Dendritic cell treated with granulocyte-macrophage colony-stimulating factor and Interleukin-4, amounts not matched to agents 40 ng/mL and 50 ng/mL, for 4 days (primary cell): Measurements from ENCODE around the gene SMIM32.

Experiments
- H3K27ac Mint-ChIP-seq: one replicate; pipeline ENCODE4 v1.8.0; 2022; ENCODE audit warnings: mild to moderate bottlenecking, mixed read lengths
- H3K27me3 Mint-ChIP-seq: one replicate; pipeline ENCODE4 v1.8.0; 2022; ENCODE audit warnings: mild to moderate bottlenecking, mixed read lengths
- H3K36me3 Mint-ChIP-seq: one replicate; pipeline ENCODE4 v1.8.0; 2022; ENCODE audit warnings: low read depth, mixed read lengths
- H3K4me1 Mint-ChIP-seq: one replicate; pipeline ENCODE4 v1.8.0; 2022; ENCODE audit warnings: low read depth, mixed read lengths
- H3K4me3 Mint-ChIP-seq: one replicate; pipeline ENCODE4 v1.8.0; 2022; ENCODE audit warnings: mild to moderate bottlenecking, moderate library complexity, mixed read lengths
- H3K9me3 Mint-ChIP-seq: one replicate; pipeline ENCODE4 v1.8.0; 2022; ENCODE audit warnings: mixed read lengths
- intact Hi-C: fragments of 100-400 bp; cut with micrococcal nuclease; formaldehyde crosslinking; loops from one replicate; pipeline ENCODE4 v1.15.0; 2022

Gene SMIM32

DNA sequence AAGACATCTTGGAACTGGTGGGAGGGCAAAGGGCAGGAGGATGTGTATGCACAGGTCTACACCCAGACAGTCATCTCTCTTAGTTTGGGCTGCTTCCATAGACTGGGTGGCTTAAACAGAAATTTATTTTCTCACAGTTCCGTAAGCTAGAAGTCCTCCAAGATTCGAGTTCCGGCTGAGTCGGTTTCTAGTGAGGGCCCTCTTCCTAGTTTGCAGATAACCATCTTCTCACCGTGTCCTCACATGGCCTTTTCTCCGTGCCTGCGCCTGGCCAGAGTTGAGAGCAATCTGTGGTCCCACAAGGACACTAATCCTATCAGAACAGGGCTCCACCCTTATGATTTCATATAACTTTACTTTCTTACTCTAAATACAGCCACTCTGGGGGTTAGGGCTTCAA, 4.1 kb downstream of the SMIM32 start:
- Mint-ChIP-seq H3K27ac (no peak overlapping the region), H3K9me3 (no peaks in the 10 kb centered on the region), H3K36me3 (peaks cover 28% of the 10 kb centered on the region), H3K4me3 (no peak overlapping the region), H3K4me1 (peaks cover 10% of the 10 kb centered on the region), H3K27me3 (peaks cover 46% of the 10 kb centered on the region)
- intact Hi-C loops: no loop called here

DNA sequence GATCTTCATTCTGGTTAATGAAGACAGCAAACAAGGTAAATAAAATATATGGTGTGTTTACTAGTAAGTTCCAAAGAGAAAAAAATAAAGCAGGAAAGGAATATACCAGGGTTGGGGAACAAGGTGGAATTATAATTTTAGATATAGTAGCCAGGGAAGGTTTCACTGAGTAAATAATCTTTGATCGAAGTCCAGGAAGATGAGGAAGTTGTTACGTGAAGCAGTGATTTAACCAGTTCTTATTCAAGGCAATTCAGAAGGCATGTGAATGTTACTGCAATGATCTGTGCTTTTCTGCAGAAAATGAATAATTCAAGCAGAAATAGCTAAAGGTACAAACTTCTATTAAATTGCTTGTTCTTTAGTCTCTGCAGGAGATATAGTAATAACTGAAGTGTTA, 6.2 kb downstream of the SMIM32 start:
- Mint-ChIP-seq H3K9me3 (no peaks in the 10 kb centered on the region), H3K36me3 (peaks cover 28% of the 10 kb centered on the region), H3K4me1 (peaks cover 6% of the 10 kb centered on the region), H3K4me3 (no peak overlapping the region), H3K27me3 (peaks cover 29% of the 10 kb centered on the region), H3K27ac (no peak overlapping the region)
- intact Hi-C loops: no loop called here

DNA sequence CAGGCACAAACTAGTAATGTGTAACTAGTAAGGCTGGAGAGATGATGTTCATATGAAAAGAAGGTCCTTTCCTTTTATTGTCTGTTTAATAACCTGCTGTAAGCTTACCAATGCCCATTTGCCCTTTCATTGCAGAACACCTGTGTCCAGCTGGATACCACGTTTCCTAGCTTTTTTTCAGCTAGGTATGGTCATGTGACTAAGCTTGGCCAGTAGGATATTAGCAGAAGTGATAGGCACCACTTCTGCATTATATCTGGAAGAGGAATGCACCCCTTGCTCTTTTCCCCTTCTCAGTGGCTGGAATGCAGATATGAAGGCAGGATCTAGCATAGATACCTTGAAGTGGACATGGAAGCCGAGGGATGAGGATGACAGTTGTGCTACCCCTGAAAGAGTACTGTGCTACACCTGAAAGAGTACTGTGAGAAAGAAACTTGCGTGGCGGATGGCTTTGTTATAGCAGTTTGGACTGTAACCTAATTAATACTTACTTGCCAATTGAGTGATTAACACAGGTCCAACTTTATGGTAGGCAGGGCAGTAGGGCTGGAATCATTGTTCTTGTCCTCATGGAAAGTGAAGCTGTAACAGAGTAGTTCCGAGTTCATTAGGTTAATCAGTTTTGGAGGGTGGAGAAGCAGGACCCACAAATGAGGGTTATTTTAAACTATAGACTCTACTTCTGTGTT, 6.8 kb downstream of the SMIM32 start:
- H3K4me3 Mint-ChIP-seq: no peak overlapping the region
- H3K36me3 Mint-ChIP-seq: peaks cover 28% of the 10 kb centered on the region
- no peak overlapping the region for H3K27ac Mint-ChIP-seq
- intact Hi-C loops: no loop called here
- no peaks in the 10 kb centered on the region for H3K4me1 Mint-ChIP-seq
- H3K9me3 Mint-ChIP-seq: no peaks in the 10 kb centered on the region
- H3K27me3 Mint-ChIP-seq: peaks cover 22% of the 10 kb centered on the region

DNA sequence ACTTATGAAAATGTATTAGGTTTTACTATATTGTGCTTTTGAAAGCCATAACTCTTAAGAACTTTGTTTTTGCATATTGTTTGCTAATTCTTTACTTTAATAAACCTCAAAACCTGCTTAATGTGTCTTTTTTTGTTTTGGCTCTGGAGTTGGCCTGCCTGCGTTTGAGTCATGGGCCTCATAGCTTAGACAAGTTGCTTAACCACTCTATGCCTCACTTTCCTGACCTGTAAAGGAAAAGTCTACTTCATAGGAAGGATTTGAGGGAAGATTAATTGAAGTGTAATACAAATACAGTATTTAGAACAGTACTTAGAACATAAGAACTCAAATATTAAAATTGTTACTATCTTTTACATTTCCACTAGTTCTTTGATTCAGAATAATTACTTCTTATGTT, 10.3 kb downstream of the SMIM32 start:
- Mint-ChIP-seq H3K27ac (no peak overlapping the region), H3K4me3 (no peak overlapping the region), H3K4me1 (no peaks in the 10 kb centered on the region), H3K27me3 (no peaks in the 10 kb centered on the region), H3K9me3 (no peaks in the 10 kb centered on the region), H3K36me3 (peaks cover 28% of the 10 kb centered on the region)
- intact Hi-C loops: no loop called here

DNA sequence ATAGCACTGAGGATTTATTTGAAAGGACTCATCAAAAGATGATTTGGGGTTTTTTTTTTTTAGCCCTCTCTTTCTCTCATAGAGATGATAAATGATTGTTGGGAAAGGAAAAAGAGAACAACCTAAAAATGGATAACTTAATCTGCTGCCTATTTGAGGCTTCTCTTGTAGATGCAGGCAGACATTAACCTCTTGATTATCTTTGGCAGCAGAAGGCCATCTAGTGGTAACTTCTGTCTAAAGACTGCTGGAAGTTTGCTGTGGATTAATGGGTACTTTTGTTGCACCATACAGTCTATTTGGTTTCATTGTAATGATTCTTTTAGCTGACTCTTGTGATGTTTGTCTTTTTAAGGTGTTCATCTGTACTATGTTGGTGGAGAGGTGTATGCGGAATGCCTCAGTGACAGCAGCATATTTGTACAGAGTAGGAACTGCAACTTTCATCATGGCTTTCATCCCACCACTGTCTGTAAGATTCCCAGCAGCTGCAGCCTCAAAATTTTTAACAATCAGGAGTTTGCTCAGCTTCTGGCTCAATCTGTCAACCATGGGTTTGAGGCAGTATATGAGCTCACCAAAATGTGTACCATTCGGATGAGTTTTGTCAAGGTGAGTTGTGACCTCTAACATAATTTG, 18.8 kb downstream of the SMIM32 start:
- Mint-ChIP-seq H3K27ac (no peak overlapping the region), H3K4me1 (peaks cover under 1% of the 10 kb centered on the region), H3K36me3 (peaks cover 73% of the 10 kb centered on the region), H3K9me3 (no peaks in the 10 kb centered on the region), H3K4me3 (no peak overlapping the region), H3K27me3 (no peaks in the 10 kb centered on the region)
- intact Hi-C loops: loop anchor here (5.0 kb wide), 2 partner anchors 232 to 287 kb away; no protein-coding TSS in a partner anchor

DNA sequence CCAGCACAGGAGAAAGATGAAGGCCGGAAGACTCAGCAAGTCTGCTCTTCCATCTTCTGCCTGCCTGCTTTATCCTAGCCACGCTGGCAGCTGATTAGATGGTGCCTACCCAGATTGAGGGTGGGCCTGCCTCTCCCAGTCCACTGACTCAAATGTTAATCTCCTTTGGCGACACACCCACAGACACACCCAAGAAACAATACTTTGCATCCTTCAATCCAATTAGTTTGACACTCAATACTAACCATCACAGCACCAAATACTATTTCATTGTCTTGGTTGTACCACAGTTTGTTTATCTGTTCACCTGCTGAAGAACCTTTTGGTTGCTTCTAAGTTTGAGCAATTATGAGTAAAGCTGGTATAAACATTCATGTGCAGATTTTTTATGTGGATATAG, 23.7 kb downstream of the SMIM32 start:
- H3K9me3 Mint-ChIP-seq: no peaks in the 10 kb centered on the region
- intact Hi-C loops: no loop called here
- H3K4me1 Mint-ChIP-seq: peaks cover 17% of the 10 kb centered on the region
- no peak overlapping the region for H3K27ac Mint-ChIP-seq
- no peaks in the 10 kb centered on the region for H3K27me3 Mint-ChIP-seq
- no peak overlapping the region for H3K4me3 Mint-ChIP-seq
- H3K36me3 Mint-ChIP-seq: peaks cover 71% of the 10 kb centered on the region

DNA sequence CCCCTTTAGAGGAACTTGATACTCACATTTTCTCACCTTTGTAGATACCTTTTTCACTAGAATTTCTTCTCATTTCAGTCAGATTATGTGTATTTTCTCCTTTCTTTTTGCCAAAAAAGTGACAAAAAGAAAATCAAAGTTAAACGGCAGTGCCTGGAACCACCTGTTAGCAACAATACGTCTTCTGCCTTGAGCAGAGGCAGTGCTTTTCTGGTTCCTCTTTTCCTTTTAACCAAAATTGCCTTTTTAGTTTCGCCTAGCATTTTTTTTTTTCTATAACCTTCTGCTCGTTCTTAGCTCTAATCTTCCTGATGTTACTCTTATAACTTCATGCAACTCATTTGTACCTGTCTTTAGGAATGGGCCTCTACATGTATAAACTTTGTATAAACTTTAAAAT, 26.1 kb downstream of the SMIM32 start:
- intact Hi-C loops: no loop called here
- H3K4me3 Mint-ChIP-seq: no peak overlapping the region
- H3K27me3 Mint-ChIP-seq: no peaks in the 10 kb centered on the region
- peaks cover 62% of the 10 kb centered on the region for H3K36me3 Mint-ChIP-seq
- peaks cover 17% of the 10 kb centered on the region for H3K4me1 Mint-ChIP-seq
- H3K27ac Mint-ChIP-seq: no peak overlapping the region
- H3K9me3 Mint-ChIP-seq: no peaks in the 10 kb centered on the region

DNA sequence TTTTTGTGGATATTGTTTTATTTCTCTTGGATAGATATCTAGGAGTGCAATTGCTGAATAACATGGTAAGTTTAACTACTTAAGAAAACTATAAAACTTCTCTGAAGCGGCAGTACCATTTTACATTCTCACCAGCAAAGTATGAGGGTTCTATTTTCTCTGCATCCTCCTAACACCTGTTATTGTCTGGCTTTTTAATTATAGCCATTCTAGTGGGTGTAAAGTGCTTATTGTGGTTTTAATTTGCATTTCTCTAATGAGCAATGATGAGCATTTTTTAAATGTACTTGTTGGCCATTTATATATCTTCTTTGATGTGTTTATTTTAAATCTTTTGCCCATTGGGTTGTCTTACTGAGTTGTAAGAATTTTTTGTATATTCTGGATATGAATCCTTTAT, 28.7 kb downstream of the SMIM32 start:
- Mint-ChIP-seq H3K27me3 (no peaks in the 10 kb centered on the region), H3K36me3 (peaks cover 61% of the 10 kb centered on the region), H3K27ac (no peak overlapping the region), H3K4me1 (peaks cover 17% of the 10 kb centered on the region), H3K9me3 (no peaks in the 10 kb centered on the region), H3K4me3 (no peak overlapping the region)
- intact Hi-C loops: no loop called here

DNA sequence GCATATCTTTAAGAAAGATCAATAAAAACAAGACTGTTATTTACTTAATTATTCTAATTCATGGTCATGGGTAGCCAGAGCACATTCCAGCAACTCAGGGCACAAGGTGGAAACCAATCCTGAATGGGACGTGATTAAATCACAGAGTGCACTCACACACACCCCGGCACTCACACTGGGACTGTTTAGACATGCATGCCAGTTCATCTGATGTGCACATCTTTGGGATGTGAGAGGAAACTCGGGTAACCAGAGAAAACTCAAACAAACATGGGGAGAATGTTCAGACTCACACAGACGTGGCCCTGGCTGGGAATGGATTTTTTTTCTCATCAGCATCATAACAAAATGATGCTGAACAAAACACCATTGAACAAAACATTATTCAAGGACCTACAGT, 31.0 kb downstream of the SMIM32 start:
- intact Hi-C loops: no loop called here
- H3K4me3 Mint-ChIP-seq: no peak overlapping the region

DNA sequence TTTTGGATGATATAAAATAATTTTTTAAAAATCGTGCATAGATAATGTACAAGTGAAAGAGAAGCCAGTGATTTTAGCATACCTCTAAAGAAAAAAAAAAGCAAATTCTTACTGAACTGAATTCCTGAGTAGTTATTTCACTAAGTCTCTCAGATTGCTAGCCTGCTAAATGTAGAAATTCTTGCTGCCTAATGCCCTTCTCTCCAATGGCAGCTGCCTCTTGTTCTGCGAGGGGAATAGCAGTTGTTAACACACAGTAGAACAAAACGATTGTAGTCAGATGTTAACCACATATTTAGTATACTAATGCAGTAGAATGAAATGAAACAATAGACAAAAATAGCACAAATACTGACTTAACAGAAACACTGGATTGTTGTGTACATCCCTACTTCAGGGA, 33.5 kb downstream of the SMIM32 start:
- Mint-ChIP-seq H3K4me1 (peaks cover 9% of the 10 kb centered on the region), H3K36me3 (peaks cover 69% of the 10 kb centered on the region)

More for the DNA sequence above, 31.0 kb downstream of the SMIM32 start:
- Mint-ChIP-seq H3K27me3 (no peaks in the 10 kb centered on the region), H3K36me3 (peaks cover 55% of the 10 kb centered on the region), H3K9me3 (no peaks in the 10 kb centered on the region), H3K27ac (no peak overlapping the region), H3K4me1 (peaks cover 11% of the 10 kb centered on the region)

DNA sequence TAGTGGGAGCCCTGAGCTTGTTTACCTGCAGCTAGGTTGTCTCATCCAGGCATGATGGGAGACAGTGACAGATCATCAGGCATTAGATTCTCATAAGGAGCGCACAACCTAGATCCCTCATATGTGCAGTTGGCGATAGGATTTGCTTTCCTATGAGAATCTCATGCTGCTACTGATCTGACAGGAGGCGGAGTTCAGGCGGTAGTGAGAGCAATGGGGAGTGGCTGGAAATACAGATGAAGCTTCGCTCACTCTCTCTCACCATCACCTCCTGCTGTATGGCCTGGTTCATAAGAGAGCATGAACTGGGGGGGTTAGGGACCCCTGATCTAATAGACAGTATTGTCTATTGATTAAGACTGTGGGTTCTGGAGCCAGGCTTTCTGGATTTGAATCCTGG, 35.4 kb downstream of the SMIM32 start:
- intact Hi-C loops: no loop called here
- Mint-ChIP-seq H3K4me3 (no peak overlapping the region), H3K4me1 (peaks cover 9% of the 10 kb centered on the region), H3K27ac (no peak overlapping the region), H3K36me3 (peaks cover 73% of the 10 kb centered on the region), H3K9me3 (no peaks in the 10 kb centered on the region), H3K27me3 (no peaks in the 10 kb centered on the region)

More for the DNA sequence above, 33.5 kb downstream of the SMIM32 start:
- Mint-ChIP-seq H3K27me3 (no peaks in the 10 kb centered on the region), H3K27ac (no peak overlapping the region), H3K4me3 (no peak overlapping the region), H3K9me3 (no peaks in the 10 kb centered on the region)
- intact Hi-C loops: no loop called here

DNA sequence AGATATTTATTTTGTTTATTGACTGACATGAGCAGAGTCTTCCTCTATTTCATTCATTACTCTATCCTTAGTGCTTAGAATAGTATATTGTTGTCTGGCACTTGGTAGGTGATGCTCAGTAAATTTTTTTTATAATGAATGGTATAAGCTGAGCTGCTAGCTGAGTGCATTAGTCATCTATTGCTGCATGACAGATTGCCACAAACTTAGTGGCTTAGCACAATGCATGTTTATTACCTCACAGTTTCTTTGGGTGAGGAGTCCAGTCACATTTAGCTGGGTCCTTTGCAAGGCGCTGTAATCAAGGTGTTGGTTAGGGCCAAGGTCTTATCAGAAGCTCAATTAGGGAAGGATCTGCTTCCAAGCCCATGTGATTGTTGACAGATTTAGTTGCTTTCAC, 37.2 kb downstream of the SMIM32 start:
- H3K4me1 Mint-ChIP-seq: peaks cover 9% of the 10 kb centered on the region
- H3K9me3 Mint-ChIP-seq: no peaks in the 10 kb centered on the region
- no peaks in the 10 kb centered on the region for H3K27me3 Mint-ChIP-seq
- H3K27ac Mint-ChIP-seq: no peak overlapping the region
- peaks cover 70% of the 10 kb centered on the region for H3K36me3 Mint-ChIP-seq
- no peak overlapping the region for H3K4me3 Mint-ChIP-seq
- intact Hi-C loops: no loop called here

DNA sequence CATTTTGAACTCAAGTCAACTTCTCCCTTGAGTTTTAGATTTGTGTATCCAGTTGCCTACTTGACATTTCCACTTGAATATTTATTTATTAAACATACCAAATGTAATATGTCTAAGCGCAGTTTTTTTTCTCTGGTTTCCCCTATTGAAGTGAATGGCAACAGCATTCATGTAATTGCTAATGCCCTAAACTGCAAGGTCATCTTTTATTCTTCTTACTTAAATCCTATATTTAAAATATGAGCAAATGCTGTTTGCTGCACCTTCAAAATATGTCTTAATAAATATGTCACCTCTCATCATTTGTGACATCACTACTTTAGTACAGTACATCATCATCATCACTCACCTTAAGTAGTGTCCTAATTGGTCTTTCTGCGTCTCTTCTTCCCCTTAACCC, 37.9 kb downstream of the SMIM32 start:
- Mint-ChIP-seq H3K27ac (no peak overlapping the region), H3K4me1 (peaks cover 9% of the 10 kb centered on the region), H3K27me3 (no peaks in the 10 kb centered on the region), H3K4me3 (no peak overlapping the region), H3K36me3 (peaks cover 68% of the 10 kb centered on the region), H3K9me3 (no peaks in the 10 kb centered on the region)
- intact Hi-C loops: no loop called here

DNA sequence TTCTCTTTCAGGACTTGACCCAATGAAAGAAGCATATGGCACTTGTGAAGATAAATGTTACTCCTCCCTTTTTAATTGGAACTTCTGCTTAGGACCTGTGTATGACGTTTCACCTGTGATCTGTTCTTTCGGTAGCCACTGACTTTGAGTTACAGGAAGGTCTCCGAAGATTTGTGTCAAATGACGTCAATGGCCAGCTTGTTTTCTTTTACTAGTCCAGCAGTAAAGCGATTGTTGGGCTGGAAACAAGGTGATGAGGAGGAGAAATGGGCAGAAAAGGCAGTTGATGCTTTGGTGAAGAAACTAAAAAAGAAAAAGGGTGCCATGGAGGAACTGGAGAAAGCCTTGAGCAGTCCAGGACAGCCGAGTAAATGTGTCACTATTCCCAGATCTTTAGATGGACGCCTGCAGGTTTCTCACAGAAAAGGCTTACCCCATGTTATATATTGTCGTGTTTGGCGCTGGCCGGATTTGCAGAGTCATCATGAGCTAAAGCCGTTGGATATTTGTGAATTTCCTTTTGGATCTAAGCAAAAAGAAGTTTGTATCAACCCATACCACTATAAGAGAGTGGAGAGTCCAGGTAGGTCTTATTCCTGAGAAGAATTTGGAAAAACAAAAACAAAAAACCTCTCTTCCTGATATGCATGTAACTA, 39.3 kb downstream of the SMIM32 start:
- H3K9me3 Mint-ChIP-seq: no peaks in the 10 kb centered on the region
- peaks cover 9% of the 10 kb centered on the region for H3K4me1 Mint-ChIP-seq
- no peak overlapping the region for H3K4me3 Mint-ChIP-seq
- no peaks in the 10 kb centered on the region for H3K27me3 Mint-ChIP-seq
- H3K36me3 Mint-ChIP-seq: peaks cover 68% of the 10 kb centered on the region
- intact Hi-C loops: no loop called here
- H3K27ac Mint-ChIP-seq: no peak overlapping the region
